ENCODE data around the gene OR2T2. TPM values are rescaled to one million over a fixed set of nuclear protein-coding genes. Genes with fewer than 3 reads are reported as not detected.
"Not testable (repeated sequence)": the region's sequence is repeated elsewhere in the genome, so short reads cannot be mapped to it uniquely, and the experiment has no call there.

The OR2T2 gene, protein sequence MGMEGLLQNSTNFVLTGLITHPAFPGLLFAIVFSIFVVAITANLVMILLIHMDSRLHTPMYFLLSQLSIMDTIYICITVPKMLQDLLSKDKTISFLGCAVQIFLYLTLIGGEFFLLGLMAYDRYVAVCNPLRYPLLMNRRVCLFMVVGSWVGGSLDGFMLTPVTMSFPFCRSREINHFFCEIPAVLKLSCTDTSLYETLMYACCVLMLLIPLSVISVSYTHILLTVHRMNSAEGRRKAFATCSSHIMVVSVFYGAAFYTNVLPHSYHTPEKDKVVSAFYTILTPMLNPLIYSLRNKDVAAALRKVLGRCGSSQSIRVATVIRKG
- not detected in 2 replicates for total RNA-seq (2012; rRNA removed)

DNA sequence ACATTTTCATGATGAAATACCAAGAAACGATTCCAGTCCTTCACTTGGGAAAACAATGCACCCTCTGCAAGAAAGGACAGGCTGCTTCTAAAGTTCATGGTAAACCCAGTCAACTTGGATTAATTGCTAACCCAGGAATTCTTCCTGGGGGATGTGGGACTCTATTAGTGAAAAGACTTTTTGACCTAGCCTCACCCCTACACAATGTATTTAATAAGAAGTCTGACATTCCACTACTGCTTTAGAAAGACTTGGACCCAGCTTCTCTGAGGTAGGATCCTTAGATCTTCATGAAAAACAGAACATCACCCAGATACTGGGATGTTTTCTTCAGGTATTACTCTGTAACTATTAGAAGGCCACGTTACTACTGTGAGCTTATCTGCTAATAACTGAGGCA, at the start of gene OR2T2:
OR2T2 (plus strand) TSS at position 239 of the 400 bp plus-strand sequence. CDS start 7,161 bp downstream, outside the sequence.
- not testable (repeated sequence) for H3K4me2 ChIP-seq (ENCODE audit: low read length); H3K4me3 ChIP-seq (ENCODE audit: low read length); H3K9ac ChIP-seq (ENCODE audit: low read depth, low read length); H3K9me3 ChIP-seq (replicated peaks; ENCODE audit: low read length); H3K4me1 ChIP-seq (ENCODE audit: control insufficient read depth, insufficient read depth, low read length); H3K27me3 ChIP-seq (ENCODE audit: control insufficient read depth, insufficient read depth, low read length); H3K36me3 ChIP-seq (ENCODE audit: insufficient read depth, low read length)

DNA sequence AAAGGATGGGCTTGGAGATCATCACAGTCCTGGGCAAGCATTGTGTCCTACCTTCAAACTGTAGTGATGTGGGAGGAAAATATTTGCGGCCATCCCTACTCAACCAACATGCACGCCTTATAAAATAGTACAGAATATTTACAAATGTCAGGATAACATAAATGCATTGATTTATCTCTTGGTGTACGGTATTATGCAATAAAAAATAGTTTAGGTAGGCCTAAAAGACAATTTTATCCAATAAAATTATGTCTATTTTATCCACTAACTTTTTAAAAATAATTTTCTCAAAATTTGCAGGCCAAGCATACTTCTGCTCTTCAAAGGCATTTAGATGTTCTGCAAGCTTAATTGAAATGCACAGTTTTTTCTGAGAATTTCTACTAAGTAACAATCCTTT, 42.7 kb upstream of the OR2T2 start, which contains the start of gene OR2T1:
OR2T1 (plus strand) TSS at position 301 of the 400 bp plus-strand sequence. CDS start 3,100 bp downstream, outside the sequence.
- Histone ChIP-seq H3K9me3 (replicated peaks; ENCODE audit: low read length) (peaks cover 5% of the 10 kb centered on the region), H3K36me3 (ENCODE audit: insufficient read depth, low read length) (no peaks in the 10 kb centered on the region), H3K4me3 (ENCODE audit: low read length) (no peak within 1 kb of the TSS), H3K27me3 (ENCODE audit: control insufficient read depth, insufficient read depth, low read length) (no peaks in the 10 kb centered on the region), H3K4me2 (ENCODE audit: low read length) (no peak within 1 kb of the TSS), H3K9ac (ENCODE audit: low read depth, low read length) (no peak within 1 kb of the TSS), H3K4me1 (ENCODE audit: control insufficient read depth, insufficient read depth, low read length) (no peaks in the 10 kb centered on the region)

DNA sequence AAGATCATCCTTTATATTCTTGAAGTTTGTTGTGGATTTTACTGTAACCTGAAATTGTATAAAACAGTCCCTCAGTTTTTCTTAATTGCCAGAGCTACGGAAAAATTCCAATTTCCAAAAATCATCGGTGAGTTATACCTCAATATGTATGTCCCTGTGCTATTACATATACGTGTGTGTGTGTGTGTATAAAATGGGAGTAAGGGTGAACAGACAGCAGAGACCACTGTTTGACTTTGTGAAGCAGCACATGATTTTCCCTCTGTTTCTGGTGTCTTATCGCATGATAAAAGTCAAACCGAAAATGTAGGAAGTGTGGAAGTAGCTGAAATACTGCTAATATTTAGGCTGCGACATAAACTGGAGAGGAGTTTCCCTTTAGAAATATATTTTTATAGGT, 41.4 kb upstream of the OR2T2 start:
- H3K27me3 ChIP-seq (ENCODE audit: control insufficient read depth, insufficient read depth, low read length), result no peaks in the 10 kb centered on the region
- H3K4me1 ChIP-seq (ENCODE audit: control insufficient read depth, insufficient read depth, low read length), result no peaks in the 10 kb centered on the region
- no peak overlapping the region for H3K4me3 ChIP-seq (ENCODE audit: low read length)
- no peaks in the 10 kb centered on the region for H3K36me3 ChIP-seq (ENCODE audit: insufficient read depth, low read length)
- peaks cover 5% of the 10 kb centered on the region for H3K9me3 ChIP-seq (replicated peaks; ENCODE audit: low read length)
- no peak overlapping the region for H3K4me2 ChIP-seq (ENCODE audit: low read length)
- H3K9ac ChIP-seq (ENCODE audit: low read depth, low read length), result no peak overlapping the region

DNA sequence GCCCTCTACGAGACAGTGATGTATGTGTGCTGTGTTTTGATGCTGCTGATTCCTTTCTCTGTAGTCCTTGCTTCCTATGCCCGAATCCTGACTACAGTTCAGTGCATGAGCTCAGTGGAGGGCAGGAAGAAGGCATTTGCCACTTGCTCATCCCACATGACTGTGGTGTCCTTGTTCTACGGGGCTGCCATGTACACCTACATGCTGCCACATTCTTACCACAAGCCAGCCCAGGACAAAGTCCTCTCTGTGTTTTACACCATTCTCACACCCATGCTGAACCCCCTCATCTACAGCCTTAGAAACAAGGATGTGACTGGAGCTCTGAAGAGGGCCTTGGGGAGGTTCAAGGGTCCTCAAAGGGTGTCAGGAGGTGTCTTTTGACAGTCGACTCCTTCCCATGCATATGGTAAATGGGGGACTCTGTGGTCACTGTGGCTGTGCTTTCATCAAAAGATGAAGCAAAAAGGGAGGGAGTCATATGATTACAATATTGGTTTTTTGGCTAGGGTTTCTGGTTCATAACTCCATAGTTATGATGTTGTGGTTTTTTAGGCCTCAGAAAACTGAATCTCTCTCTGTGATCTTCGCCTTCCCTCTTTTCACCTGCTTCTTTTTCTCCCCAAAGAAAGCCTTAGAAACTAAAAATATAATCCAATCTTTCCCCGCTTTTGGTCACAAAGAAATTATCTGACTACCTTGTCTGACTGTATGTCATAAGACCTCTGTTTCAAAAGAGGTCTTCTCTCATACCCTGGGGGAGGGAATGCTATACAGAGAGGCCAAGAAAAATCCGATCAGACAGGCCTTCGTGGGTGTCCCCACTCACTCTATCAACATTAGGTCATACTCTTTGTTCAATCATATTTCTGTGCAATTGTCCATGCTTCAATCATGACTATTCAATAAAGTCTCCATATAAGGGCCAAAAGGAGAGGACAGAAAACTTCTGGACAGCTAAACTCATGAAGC, 38.4 kb upstream of the OR2T2 start:
- Histone ChIP-seq H3K27me3 (ENCODE audit: control insufficient read depth, insufficient read depth, low read length) (no peaks in the 10 kb centered on the region), H3K4me3 (ENCODE audit: low read length) (no peak overlapping the region), H3K36me3 (ENCODE audit: insufficient read depth, low read length) (no peaks in the 10 kb centered on the region), H3K9me3 (replicated peaks; ENCODE audit: low read length) (peaks cover 5% of the 10 kb centered on the region), H3K4me2 (ENCODE audit: low read length) (no peak overlapping the region), H3K9ac (ENCODE audit: low read depth, low read length) (no peak overlapping the region), H3K4me1 (ENCODE audit: control insufficient read depth, insufficient read depth, low read length) (no peaks in the 10 kb centered on the region)

DNA sequence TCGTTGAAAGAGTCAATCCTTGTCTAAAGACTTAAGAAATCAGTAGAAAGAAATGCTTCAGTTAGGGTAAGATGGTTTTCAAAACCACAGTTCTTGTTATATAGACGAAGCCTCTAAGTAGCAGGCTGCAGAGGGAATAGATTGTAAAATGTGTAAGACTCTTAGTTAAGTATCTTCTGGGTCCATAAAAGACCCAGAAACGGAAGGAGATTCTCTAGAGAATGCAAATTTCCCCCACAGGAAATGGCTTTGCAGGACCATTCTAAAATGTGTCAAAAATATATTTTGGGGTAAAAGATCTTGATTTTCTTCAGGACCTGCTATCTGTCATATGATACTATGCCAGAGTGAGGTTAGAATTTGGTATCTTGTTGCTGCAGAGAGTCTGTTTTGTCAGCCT, 29.2 kb upstream of the OR2T2 start:
- Histone ChIP-seq H3K9ac (ENCODE audit: low read depth, low read length) (no peak overlapping the region), H3K9me3 (replicated peaks; ENCODE audit: low read length) (peaks cover 9% of the 10 kb centered on the region), H3K27me3 (ENCODE audit: control insufficient read depth, insufficient read depth, low read length) (no peaks in the 10 kb centered on the region), H3K4me2 (ENCODE audit: low read length) (no peak overlapping the region), H3K36me3 (ENCODE audit: insufficient read depth, low read length) (no peaks in the 10 kb centered on the region), H3K4me3 (ENCODE audit: low read length) (no peak overlapping the region), H3K4me1 (ENCODE audit: control insufficient read depth, insufficient read depth, low read length) (no peaks in the 10 kb centered on the region)

DNA sequence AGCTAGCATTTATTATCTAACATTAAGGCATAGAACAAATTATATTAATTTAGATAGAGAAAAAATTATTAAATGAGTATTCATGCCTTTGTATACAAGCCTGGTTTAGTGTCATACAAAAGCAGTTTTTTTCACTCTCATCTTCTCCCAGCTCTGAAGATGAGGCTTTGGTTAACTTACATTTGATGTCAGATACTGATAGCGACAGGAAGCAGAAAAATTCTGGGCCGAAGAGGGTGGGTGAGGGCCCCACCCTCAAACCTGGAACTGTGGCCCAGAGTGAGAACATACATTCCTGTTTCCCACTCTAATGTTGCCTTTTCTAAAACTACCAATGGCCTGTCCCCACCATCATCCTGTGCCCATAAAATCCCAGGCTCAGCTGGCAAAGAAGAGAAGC, 27.6 kb upstream of the OR2T2 start:
- H3K9ac ChIP-seq (ENCODE audit: low read depth, low read length), result no peak overlapping the region
- H3K4me1 ChIP-seq (ENCODE audit: control insufficient read depth, insufficient read depth, low read length), result no peaks in the 10 kb centered on the region
- H3K4me3 ChIP-seq (ENCODE audit: low read length), result no peak overlapping the region
- no peak overlapping the region for H3K4me2 ChIP-seq (ENCODE audit: low read length)
- H3K9me3 ChIP-seq (replicated peaks; ENCODE audit: low read length), result peaks cover 9% of the 10 kb centered on the region
- H3K27me3 ChIP-seq (ENCODE audit: control insufficient read depth, insufficient read depth, low read length), result no peaks in the 10 kb centered on the region
- H3K36me3 ChIP-seq (ENCODE audit: insufficient read depth, low read length), result no peaks in the 10 kb centered on the region

DNA sequence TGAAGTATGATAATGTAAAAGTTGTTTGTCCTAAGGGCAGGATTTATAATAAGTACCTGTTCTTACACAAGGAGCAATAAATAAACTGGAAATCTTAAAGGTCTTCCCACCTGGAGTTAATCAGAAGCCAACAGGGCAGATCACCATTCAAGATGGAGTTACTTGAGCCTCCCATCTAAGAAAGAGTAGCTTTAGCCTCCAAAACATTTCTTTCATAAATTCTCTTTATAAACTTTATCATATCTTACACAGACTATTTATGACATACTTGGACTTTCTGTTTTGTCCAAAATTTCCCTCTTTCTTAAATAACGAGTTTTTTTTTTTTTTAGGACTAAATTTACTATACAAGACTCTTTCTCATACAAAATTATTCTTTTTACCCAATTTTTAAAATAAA, 24.1 kb upstream of the OR2T2 start:
- Histone ChIP-seq H3K9ac (ENCODE audit: low read depth, low read length) (no peak overlapping the region), H3K4me3 (ENCODE audit: low read length) (no peak overlapping the region), H3K4me1 (ENCODE audit: control insufficient read depth, insufficient read depth, low read length) (no peaks in the 10 kb centered on the region)

DNA sequence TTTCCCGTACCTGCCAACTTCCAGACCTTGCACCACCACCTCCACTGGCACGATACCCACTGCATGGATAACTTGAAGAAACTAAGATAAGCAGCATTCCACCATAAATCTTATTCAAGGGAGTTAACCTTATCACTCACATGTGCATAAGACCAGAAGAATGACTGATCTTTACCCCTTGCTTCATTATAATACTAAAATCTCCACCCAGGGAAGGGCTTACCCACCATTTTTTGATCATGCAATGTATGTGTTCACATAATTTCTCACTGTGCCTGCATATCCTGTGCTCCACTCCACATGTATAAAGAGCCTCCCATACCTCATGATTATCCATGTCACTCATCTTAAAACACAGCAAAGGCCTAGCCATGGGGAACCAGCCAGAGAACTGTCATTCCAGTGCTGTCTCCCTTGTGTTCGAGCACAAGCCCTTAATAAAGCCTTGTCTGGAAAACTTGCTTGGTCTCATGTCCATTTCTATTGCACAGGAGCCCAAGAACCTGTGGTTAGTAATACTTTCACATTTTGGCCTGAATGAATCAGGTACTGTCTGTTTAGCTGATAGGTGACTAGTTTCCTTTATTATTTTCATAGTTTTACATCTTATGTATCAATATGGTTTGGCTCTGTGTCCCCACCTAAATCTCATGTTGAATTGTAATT, 17.8 kb upstream of the OR2T2 start:
- H3K36me3 ChIP-seq (ENCODE audit: insufficient read depth, low read length); H3K27me3 ChIP-seq (ENCODE audit: control insufficient read depth, insufficient read depth, low read length); H3K9me3 ChIP-seq (replicated peaks; ENCODE audit: low read length); H3K4me1 ChIP-seq (ENCODE audit: control insufficient read depth, insufficient read depth, low read length); H3K4me2 ChIP-seq (ENCODE audit: low read length); H3K9ac ChIP-seq (ENCODE audit: low read depth, low read length); H3K4me3 ChIP-seq (ENCODE audit: low read length): not testable (repeated sequence)

More for the DNA sequence above, 24.1 kb upstream of the OR2T2 start:
- Histone ChIP-seq H3K4me2 (ENCODE audit: low read length) (no peak overlapping the region), H3K9me3 (replicated peaks; ENCODE audit: low read length) (peaks cover 9% of the 10 kb centered on the region), H3K27me3 (ENCODE audit: control insufficient read depth, insufficient read depth, low read length) (no peaks in the 10 kb centered on the region), H3K36me3 (ENCODE audit: insufficient read depth, low read length) (no peaks in the 10 kb centered on the region)

DNA sequence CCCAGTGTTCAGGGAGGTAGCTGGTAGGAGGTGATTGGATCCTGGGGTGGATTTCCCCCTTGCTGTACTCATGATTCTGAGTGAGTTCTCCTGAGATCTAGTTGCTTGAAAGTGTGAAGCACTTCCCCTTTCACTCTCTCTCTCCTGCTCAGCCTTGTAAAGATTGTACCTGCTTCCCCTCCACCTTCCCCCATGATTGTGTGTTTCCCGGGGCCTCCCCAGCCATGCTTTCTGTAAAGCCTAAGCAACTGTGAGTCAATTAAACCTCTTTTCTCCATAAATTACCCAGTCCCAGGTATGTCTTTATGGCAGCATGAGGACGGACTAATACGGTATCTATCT, 17.3 kb upstream of the OR2T2 start:
- H3K4me2 ChIP-seq (ENCODE audit: low read length), result not testable (repeated sequence)

DNA sequence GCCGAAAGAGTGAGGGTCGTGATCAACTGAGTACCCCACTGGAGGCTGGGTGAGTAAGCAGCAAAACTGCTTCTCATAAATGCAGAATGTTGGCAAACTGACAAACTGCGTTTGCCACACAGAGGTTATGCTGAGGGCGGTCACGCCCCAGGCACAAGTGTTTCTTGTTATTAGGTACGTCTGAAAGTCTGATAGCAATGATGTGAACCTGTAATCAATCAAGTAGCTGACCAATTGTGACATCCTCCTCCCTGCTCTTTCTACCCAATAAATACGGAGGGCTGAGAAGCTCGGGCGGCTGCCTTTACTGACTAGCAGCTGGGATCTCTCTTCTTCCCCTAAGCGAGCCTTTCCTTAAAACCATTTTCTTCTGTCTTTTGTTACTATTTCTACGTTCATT, 13.8 kb upstream of the OR2T2 start:
- H3K4me1 ChIP-seq (ENCODE audit: control insufficient read depth, insufficient read depth, low read length); H3K9me3 ChIP-seq (replicated peaks; ENCODE audit: low read length); H3K4me2 ChIP-seq (ENCODE audit: low read length); H3K36me3 ChIP-seq (ENCODE audit: insufficient read depth, low read length); H3K9ac ChIP-seq (ENCODE audit: low read depth, low read length); H3K27me3 ChIP-seq (ENCODE audit: control insufficient read depth, insufficient read depth, low read length); H3K4me3 ChIP-seq (ENCODE audit: low read length): not testable (repeated sequence)

More for the DNA sequence above, 17.3 kb upstream of the OR2T2 start:
- not testable (repeated sequence) for H3K9ac ChIP-seq (ENCODE audit: low read depth, low read length); H3K4me1 ChIP-seq (ENCODE audit: control insufficient read depth, insufficient read depth, low read length); H3K9me3 ChIP-seq (replicated peaks; ENCODE audit: low read length); H3K4me3 ChIP-seq (ENCODE audit: low read length); H3K36me3 ChIP-seq (ENCODE audit: insufficient read depth, low read length); H3K27me3 ChIP-seq (ENCODE audit: control insufficient read depth, insufficient read depth, low read length)

DNA sequence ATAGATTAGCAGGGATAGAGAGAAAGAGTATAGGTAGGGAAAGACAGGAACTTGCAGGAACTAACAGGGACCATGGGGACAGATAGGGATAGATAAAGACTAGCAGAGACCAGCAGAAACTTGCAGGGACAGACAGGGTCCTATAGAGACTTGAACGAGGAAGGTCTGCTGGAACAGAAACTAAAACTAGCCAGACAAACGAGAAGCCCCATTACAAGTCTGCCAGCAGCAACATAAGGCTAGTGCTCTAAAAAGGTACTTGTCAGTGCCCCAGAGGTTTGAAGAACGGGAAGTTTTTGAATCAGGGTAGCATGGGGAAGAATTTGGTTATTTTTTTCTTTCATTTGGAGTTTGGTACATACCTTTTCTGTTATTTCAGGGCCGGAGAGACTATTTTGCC, 13.2 kb upstream of the OR2T2 start:
- H3K4me2 ChIP-seq (ENCODE audit: low read length), result not testable (repeated sequence)

More for the DNA sequence above, 13.2 kb upstream of the OR2T2 start:
- H3K9ac ChIP-seq (ENCODE audit: low read depth, low read length); H3K9me3 ChIP-seq (replicated peaks; ENCODE audit: low read length); H3K4me1 ChIP-seq (ENCODE audit: control insufficient read depth, insufficient read depth, low read length); H3K36me3 ChIP-seq (ENCODE audit: insufficient read depth, low read length); H3K27me3 ChIP-seq (ENCODE audit: control insufficient read depth, insufficient read depth, low read length); H3K4me3 ChIP-seq (ENCODE audit: low read length): not testable (repeated sequence)
